ENCODE measurements around the gene PPP2R2B. TPM values are rescaled to one million over a fixed set of nuclear protein-coding genes. Genes with fewer than 3 reads are reported as not detected.

Gene PPP2R2B
- total RNA-seq, 3 donors from 2014 or later (not counting 1 experiment from before 2014, with no cell fraction given), result 44.9 to 68.3 (median 63.7) TPM

GRCh38 chr5:146719179-146719578 lies 159.4 kb downstream of the PPP2R2B start:
- Histone ChIP-seq H3K27ac (ENCODE audit: low read length) (no peak overlapping the region), H3K4me3 (ENCODE audit: low read length) (no peak overlapping the region), H3K36me3 (ENCODE audit: control insufficient read depth, insufficient read depth, low read length) (no peaks in the 10 kb centered on the region), H3K27me3 (ENCODE audit: control insufficient read depth, insufficient read depth, low read length) (no peaks in the 10 kb centered on the region), H3K9me3 (ENCODE audit: control insufficient read depth, insufficient read depth, low read length) (no peaks in the 10 kb centered on the region), H3K4me1 (ENCODE audit: control insufficient read depth, insufficient read depth, low read length) (no peaks in the 10 kb centered on the region)
- Mint-ChIP-seq H3K4me1 (peaks cover 31 to 48% of the 10 kb centered on the region in 2 donors), H3K27me3 (ENCODE audit: low read depth in 2 of 2) (no peaks in the 10 kb centered on the region), H3K36me3 (no peaks in the 10 kb centered on the region), H3K4me3 (no peak overlapping the region), H3K9me3 (no peaks in the 10 kb centered on the region), H3K27ac (no peak overlapping the region)
- DNase-seq, result no peak
- no peak for ATAC-seq
- intact Hi-C loops (cut with micrococcal nuclease), result no loop called here
- TF ChIP-seq CTCF (IDR thresholded peaks at IDR 0.05), result no peak

GRCh38 chr5:146718609-146719008 lies 159.9 kb downstream of the PPP2R2B start:
- no peak overlapping the region for H3K27ac ChIP-seq (ENCODE audit: low read length)
- H3K27me3 Mint-ChIP-seq (ENCODE audit: low read depth in 2 of 2), result no peaks in the 10 kb centered on the region
- H3K4me3 Mint-ChIP-seq, result no peak overlapping the region
- no peak overlapping the region for H3K27ac Mint-ChIP-seq
- no peaks in the 10 kb centered on the region for H3K36me3 ChIP-seq (ENCODE audit: control insufficient read depth, insufficient read depth, low read length)
- no peak overlapping the region for H3K4me3 ChIP-seq (ENCODE audit: low read length)
- intact Hi-C loops (cut with micrococcal nuclease), result no loop called here
- H3K9me3 ChIP-seq (ENCODE audit: control insufficient read depth, insufficient read depth, low read length), result no peaks in the 10 kb centered on the region
- 93% methylated on average over 3 of the region's 3 CpGs for WGBS (ENCODE audit: insufficient coverage)
- TF ChIP-seq CTCF (IDR thresholded peaks at IDR 0.05), result no peak
- no peaks in the 10 kb centered on the region for H3K4me1 ChIP-seq (ENCODE audit: control insufficient read depth, insufficient read depth, low read length)
- no peaks in the 10 kb centered on the region for H3K9me3 Mint-ChIP-seq
- H3K27me3 ChIP-seq (ENCODE audit: control insufficient read depth, insufficient read depth, low read length), result no peaks in the 10 kb centered on the region
- DNase-seq (no peak), ATAC-seq (no peak)
- H3K36me3 Mint-ChIP-seq, result no peaks in the 10 kb centered on the region
- peaks cover 28 to 44% of the 10 kb centered on the region in 2 donors for H3K4me1 Mint-ChIP-seq

GRCh38 chr5:146717951-146718350 lies 160.6 kb downstream of the PPP2R2B start:
- no peak overlapping the region for H3K4me3 Mint-ChIP-seq
- ATAC-seq (no peak), DNase-seq (no peak)
- H3K9me3 ChIP-seq (ENCODE audit: control insufficient read depth, insufficient read depth, low read length), result no peaks in the 10 kb centered on the region
- no peak overlapping the region for H3K27ac Mint-ChIP-seq
- H3K4me1 ChIP-seq (ENCODE audit: control insufficient read depth, insufficient read depth, low read length), result no peaks in the 10 kb centered on the region
- no peak for TF ChIP-seq CTCF (IDR thresholded peaks at IDR 0.05)
- H3K27me3 Mint-ChIP-seq (ENCODE audit: low read depth in 2 of 2), result no peaks in the 10 kb centered on the region
- H3K4me3 ChIP-seq (ENCODE audit: low read length), result no peak overlapping the region
- no peaks in the 10 kb centered on the region for H3K36me3 ChIP-seq (ENCODE audit: control insufficient read depth, insufficient read depth, low read length)
- H3K36me3 Mint-ChIP-seq, result no peaks in the 10 kb centered on the region
- 69% methylated on average over 3 of the region's 3 CpGs for WGBS (ENCODE audit: insufficient coverage)
- H3K27ac ChIP-seq (ENCODE audit: low read length), result no peak overlapping the region
- H3K27me3 ChIP-seq (ENCODE audit: control insufficient read depth, insufficient read depth, low read length), result no peaks in the 10 kb centered on the region
- H3K9me3 Mint-ChIP-seq, result no peaks in the 10 kb centered on the region
- H3K4me1 Mint-ChIP-seq, result peaks cover 23 to 41% of the 10 kb centered on the region in 2 donors
- intact Hi-C loops (cut with micrococcal nuclease), result no loop called here

- Mint-ChIP-seq H3K4me3 (no peak overlapping the region), H3K9me3 (no peaks in the 10 kb centered on the region), H3K27me3 (ENCODE audit: low read depth in 2 of 2) (no peaks in the 10 kb centered on the region), H3K36me3 (no peaks in the 10 kb centered on the region), H3K27ac (no peak overlapping the region), H3K4me1 (peaks cover 16 to 30% of the 10 kb centered on the region in 2 donors)
- H3K9me3 ChIP-seq (ENCODE audit: control insufficient read depth, insufficient read depth, low read length), result no peaks in the 10 kb centered on the region
- H3K4me3 ChIP-seq (ENCODE audit: low read length), result no peak overlapping the region
- no peaks in the 10 kb centered on the region for H3K27me3 ChIP-seq (ENCODE audit: control insufficient read depth, insufficient read depth, low read length)
- no peaks in the 10 kb centered on the region for H3K4me1 ChIP-seq (ENCODE audit: control insufficient read depth, insufficient read depth, low read length)
- no peaks in the 10 kb centered on the region for H3K36me3 ChIP-seq (ENCODE audit: control insufficient read depth, insufficient read depth, low read length)
- intact Hi-C loops (cut with micrococcal nuclease), result no loop called here
- ATAC-seq (no peak), DNase-seq (no peak)
- H3K27ac ChIP-seq (ENCODE audit: low read length), result no peak overlapping the region
- no peak for TF ChIP-seq CTCF (IDR thresholded peaks at IDR 0.05)
These were observed 161.9 kb downstream of the PPP2R2B start for GRCh38 chr5:146716636-146717035.

Data from natural killer cell (primary cell).